Common myeloid progenitor, CD34-positive (primary cell): ENCODE data around the gene MSH3.
A peak's percentile ranks its signal among the peaks of the same experiment; 100 is the strongest.
"Not testable (repeated sequence)": the region's sequence is repeated elsewhere in the genome, so short reads cannot be mapped to it uniquely, and the experiment has no call there.

Experiments
- CTCF ChIA-PET: fragments of 350-600 bp; sonication (Branson Sonifier 250); formaldehyde crosslinking; loops from one replicate; lab custom pipeline; 2021; ENCODE audit warnings: antibody characterized with exemption; lab: Charles Lee
- POLR2A ChIA-PET: fragments of 350-600 bp; sonication (Branson Sonifier 250); formaldehyde crosslinking; loops from one replicate; lab custom pipeline; 2021; ENCODE audit warnings: antibody characterized with exemption; lab: Charles Lee
- DNase-seq, 3 donors: peaks; one replicate each; pipeline versions ENCODE4 v3.0.0 to v3.0.0-alpha.2; 2013
- H3K27ac ChIP-seq, 2 experiments: 1 replicate in 1 of 2; 2 replicates in 1 of 2; pipeline ENCODE4 v1.7.0; 2013; ENCODE audit warnings: inconsistent platforms in 2 of 2, low read length in 2 of 2, mild to moderate bottlenecking in 2 of 2, low read depth in 1 of 2, moderate library complexity in 1 of 2; ENCODE audit not compliant: severe bottlenecking in 2 of 2, insufficient read depth in 1 of 2, poor library complexity in 1 of 2
- H3K27me3 ChIP-seq, 5 experiments: replicated peaks in 2 of 5; 1 replicate in 3 of 5; 2 replicates in 2 of 5; pipeline versions ENCODE4 v1.6.1 to v1.7.0; 2013; ENCODE audit warnings: low read length in 4 of 5, mild to moderate bottlenecking in 2 of 5, moderate library complexity in 2 of 5, inconsistent platforms in 1 of 5; ENCODE audit not compliant: insufficient read depth in 5 of 5, control insufficient read depth in 4 of 5
- H3K36me3 ChIP-seq, 4 experiments: 1 replicate in 2 of 4; 2 replicates in 2 of 4; pipeline versions ENCODE4 v1.6.1 to v1.7.0; 2013; ENCODE audit warnings: low read length in 3 of 4, control low read depth in 1 of 4, mild to moderate bottlenecking in 1 of 4; ENCODE audit not compliant: control insufficient read depth in 4 of 4, insufficient read depth in 4 of 4
- H3K4me1 ChIP-seq, 4 experiments: 1 replicate in 3 of 4; 2 replicates in 1 of 4; pipeline versions ENCODE4 v1.6.1 to v1.7.1; 2013; ENCODE audit warnings: low read length in 3 of 4, mild to moderate bottlenecking in 3 of 4, control low read depth in 1 of 4, inconsistent platforms in 1 of 4, moderate library complexity in 1 of 4; ENCODE audit not compliant: control insufficient read depth in 4 of 4, insufficient read depth in 4 of 4; ENCODE audit errors: control extremely low read depth in 1 of 4
- H3K4me3 ChIP-seq, 7 experiments: 1 replicate in 4 of 7; 2 replicates in 3 of 7; pipeline versions ENCODE4 v1.5.1 to v1.7.0; 2013; ENCODE audit warnings: mild to moderate bottlenecking in 7 of 7, low read length in 6 of 7, moderate library complexity in 6 of 7, inconsistent platforms in 2 of 7, low read depth in 2 of 7, control low read depth in 1 of 7; ENCODE audit not compliant: insufficient read depth in 4 of 7, control insufficient read depth in 1 of 7; ENCODE audit errors: extremely low read depth in 1 of 7
- H3K9me3 ChIP-seq, 5 experiments: 1 replicate in 4 of 5; 2 replicates in 1 of 5; pipeline versions ENCODE4 v1.6.1 to v1.7.1; 2013; ENCODE audit warnings: low read length in 4 of 5, mild to moderate bottlenecking in 2 of 5, inconsistent platforms in 1 of 5, low read depth in 1 of 5, moderate library complexity in 1 of 5; ENCODE audit not compliant: control insufficient read depth in 4 of 5, insufficient read depth in 2 of 5; ENCODE audit errors: control extremely low read depth in 1 of 5
- WGBS: methylation state at CpG from one replicate; pipeline ENCODE4 v1.1.5; 2013; ENCODE audit not compliant: insufficient coverage; 5-methylcytosine and 5-hydroxymethylcytosine counted together

Gene MSH3

GRCh38 chr5:80874162-80874561 is 219.7 kb downstream of the MSH3 start:
- Histone ChIP-seq H3K4me1 (no peaks in the 10 kb centered on the region), H3K27me3 (no peaks in the 10 kb centered on the region), H3K27ac (no peak overlapping the region), H3K36me3 (peaks cover 0 to 30% (median 22%) of the 10 kb centered on the region in 4 experiments), H3K4me3 (no peak overlapping the region), H3K9me3 (no peaks in the 10 kb centered on the region)
- ChIA-PET POLR2A (no interaction called here), CTCF (no interaction called here)
- whole genome bisulfite sequencing: no CpG with 5 or more reads among the region's 2 CpGs
- no peak for DNase-seq

- POLR2A ChIA-PET: no interaction called here
- Histone ChIP-seq H3K27me3 (no peaks in the 10 kb centered on the region), H3K4me1 (no peaks in the 10 kb centered on the region), H3K27ac (no peak overlapping the region), H3K4me3 (no peak overlapping the region), H3K36me3 (peaks cover 0 to 30% (median 25%) of the 10 kb centered on the region in 4 experiments), H3K9me3 (no peaks in the 10 kb centered on the region)
- no peak for DNase-seq
- 97% methylated on average over 3 of the region's 3 CpGs for WGBS
- CTCF ChIA-PET: no interaction called here
Measured at GRCh38 chr5:80877592-80877991, 223.1 kb downstream of the MSH3 start.

- CTCF ChIA-PET: interaction anchor here (1.4 kb wide), 1 partner anchor 9 kb away, joined by 3 read pairs; no protein-coding TSS in a partner anchor
- no peak for DNase-seq
- POLR2A ChIA-PET: no interaction called here
- Histone ChIP-seq H3K27ac (no peak overlapping the region), H3K36me3 (peaks cover 0 to 15% (median 13%) of the 10 kb centered on the region in 4 experiments), H3K4me3 (no peak overlapping the region), H3K4me1 (no peaks in the 10 kb centered on the region), H3K27me3 (no peaks in the 10 kb centered on the region), H3K9me3 (no peaks in the 10 kb centered on the region)
- WGBS: no CpG with 5 or more reads among the region's 4 CpGs
Measured at GRCh38 chr5:80881726-80882125, 227.3 kb downstream of the MSH3 start.

GRCh38 chr5:80883390-80883789 is 228.9 kb downstream of the MSH3 start:
- H3K27ac ChIP-seq, H3K4me3 ChIP-seq, H3K4me1 ChIP-seq, DNase-seq, H3K9me3 ChIP-seq, POLR2A ChIA-PET, H3K27me3 ChIP-seq: not testable (repeated sequence)
- WGBS: no CpG with 5 or more reads among the region's 3 CpGs
- CTCF ChIA-PET: interaction anchor here (1.1 kb wide), 1 partner anchor 312 kb away, joined by 3 read pairs; no protein-coding TSS in a partner anchor
- peaks cover 0 to 10% (median 3%) of the 10 kb centered on the region in 4 experiments for H3K36me3 ChIP-seq

GRCh38 chr5:80884086-80884813 is 229.8 kb downstream of the MSH3 start:
- no peak overlapping the region for H3K27ac ChIP-seq
- no peak for DNase-seq
- ChIA-PET POLR2A (no interaction called here), CTCF (interaction anchor here (1.1 kb wide), 1 partner anchor 311 kb away, joined by 3 read pairs; no protein-coding TSS in a partner anchor)
- no peaks in the 10 kb centered on the region for H3K27me3 ChIP-seq
- H3K9me3 ChIP-seq: no peaks in the 10 kb centered on the region
- H3K36me3 ChIP-seq: peaks cover 0 to 12% (median 3%) of the 10 kb centered on the region in 4 experiments
- no peaks in the 10 kb centered on the region for H3K4me1 ChIP-seq
- 96% methylated on average over 3 of the region's 3 CpGs for WGBS
- no peak overlapping the region for H3K4me3 ChIP-seq

- ChIA-PET POLR2A (no interaction called here), CTCF (no interaction called here)
- no CpG with 5 or more reads among the region's 1 CpG for WGBS
Measured at GRCh38 chr5:80884929-80885328, 230.5 kb downstream of the MSH3 start.

GRCh38 chr5:80885396-80886000 is 231.0 kb downstream of the MSH3 start:
- H3K4me1 ChIP-seq: no peaks in the 10 kb centered on the region
- peaks cover 0 to 12% (median 3%) of the 10 kb centered on the region in 4 experiments for H3K36me3 ChIP-seq
- H3K27ac ChIP-seq: no peak overlapping the region
- H3K27me3 ChIP-seq: no peaks in the 10 kb centered on the region
- no peak for DNase-seq
- H3K4me3 ChIP-seq: no peak overlapping the region
- ChIA-PET POLR2A (no interaction called here), CTCF (no interaction called here)
- no peaks in the 10 kb centered on the region for H3K9me3 ChIP-seq

More at GRCh38 chr5:80884929-80885328, 230.5 kb downstream of the MSH3 start:
- peaks cover 0 to 12% (median 3%) of the 10 kb centered on the region in 4 experiments for H3K36me3 ChIP-seq
- no peaks in the 10 kb centered on the region for H3K27me3 ChIP-seq
- DNase-seq: peak in 1 of 3 donors; percentile 1
- no peak overlapping the region for H3K4me3 ChIP-seq
- H3K9me3 ChIP-seq: no peaks in the 10 kb centered on the region
- no peak overlapping the region for H3K27ac ChIP-seq
- no peaks in the 10 kb centered on the region for H3K4me1 ChIP-seq
